Kidney (tissue), 14 donors: ENCODE data around the gene TEP1. TPM values are rescaled to one million over a fixed set of nuclear protein-coding genes. Genes with fewer than 3 reads are reported as not detected.

Experiments used
- DNase-seq, 5 donors: peaks; one replicate each; pipeline ENCODE4 v3.0.0-alpha.2; 2013 to 2020
- FAIRE-seq: peaks from 2 replicates; lab custom pipeline; 2012; peaks lifted over from hg19 to GRCh38; lab: Jason Lieb, UNC
- H3K27ac ChIP-seq, 2 donors: one replicate each; pipeline ENCODE4 v1.7.0; 2013; ENCODE audit warnings: low read depth in 2 of 2, low read length in 2 of 2, inconsistent platforms in 1 of 2
- H3K27me3 ChIP-seq: one replicate; pipeline ENCODE4 v1.7.1; 2013; ENCODE audit warnings: low read length, inconsistent platforms; ENCODE audit not compliant: control insufficient read depth, insufficient read depth
- H3K36me3 ChIP-seq, 3 donors: one replicate each; pipeline versions ENCODE4 v1.7.0 to v1.7.1; 2013; ENCODE audit warnings: low read length in 3 of 3, control low read depth in 1 of 3, inconsistent platforms in 1 of 3; ENCODE audit not compliant: insufficient read depth in 3 of 3, control insufficient read depth in 2 of 3
- H3K4me1 ChIP-seq, 3 donors: one replicate each; pipeline versions ENCODE4 v1.7.0 to v1.7.1; 2013; ENCODE audit warnings: low read length in 3 of 3, inconsistent platforms in 1 of 3, low read depth in 1 of 3; ENCODE audit not compliant: control insufficient read depth in 2 of 3, insufficient read depth in 2 of 3
- H3K4me3 ChIP-seq, 3 donors: one replicate each; pipeline versions ENCODE4 v1.7.0 to v1.8.1; 2013; ENCODE audit warnings: low read length in 3 of 3, control low read depth in 1 of 3, inconsistent platforms in 1 of 3
- H3K9ac ChIP-seq, 3 donors: one replicate each; pipeline versions ENCODE4 v1.7.0 to v1.7.1; 2013; ENCODE audit warnings: low read length in 3 of 3, control low read depth in 1 of 3, inconsistent platforms in 1 of 3
- H3K9me3 ChIP-seq, 3 donors: one replicate each; pipeline versions ENCODE4 v1.7.0 to v1.7.1; 2013; ENCODE audit warnings: low read length in 3 of 3, control low read depth in 1 of 3, inconsistent platforms in 1 of 3; ENCODE audit not compliant: control insufficient read depth in 2 of 3, insufficient read depth in 1 of 3
- CTCF ChIP-seq: IDR thresholded peaks from 3 replicates; pipeline ENCODE4 v1.5.1; 2012; ENCODE audit warnings: mild to moderate bottlenecking, moderate library complexity, borderline replicate concordance; ENCODE audit not compliant: insufficient read depth; ENCODE audit errors: extremely low read depth
- intact Hi-C: fragments of 100-400 bp; cut with DNase I; formaldehyde crosslinking; loops from one replicate; pipeline ENCODE4 v1.11.1; 2022
- polyA plus RNA-seq: library from polyadenylated mRNA; stranded (reverse); fragments of 350-450 nt; fragmentation: Illumina TruSeq; extraction: RNeasy Lipid Tissue Mini Kit (QIAGEN cat#74804); gene quantifications from one replicate; pipeline ENCODE4 v1.2.3, GENCODE V29; 2014; ENCODE audit warnings: low read depth, low replicate concordance; ENCODE audit not compliant: insufficient read depth
- total RNA-seq: library from RNA; stranded (reverse); fragmentation: NEBNext Ultra II Directional; extraction: Animal tissue kit (Norgen Biotek cat#: 25700); gene quantifications from one replicate; pipeline ENCODE4 v1.2.1, GENCODE V29; 2021
- donor health status: control.
- donor health status: control.
- donor health status: control.
- donor health status: control.
- donor health status: control.
- donor health status: DM: yes; HTN: yes; CAD: no.
- donor health status: Normal renal cell carcinoma (clear cell type).

The TEP1 gene
- total and polyA plus RNA-seq, 2 donors from 2014 or later = 11.2 to 45.2 TPM

GRCh38 chr14:20418501-20418909 lies 5.2 kb upstream of the TEP1 start:
- Histone ChIP-seq H3K36me3 (no peaks in the 10 kb centered on the region), H3K27me3 (no peaks in the 10 kb centered on the region), H3K27ac (no peak overlapping the region), H3K9me3 (no peaks in the 10 kb centered on the region), H3K4me1 (peaks cover 0 to 7% (median 3%) of the 10 kb centered on the region in 3 donors), H3K4me3 (no peak overlapping the region), H3K9ac (no peak overlapping the region)
- no peak for FAIRE-seq
- TF ChIP-seq CTCF = no peak
- intact Hi-C loops = loop anchor here (10.0 kb wide), 1 partner anchor 186 kb away; no protein-coding TSS in a partner anchor
- no peak for DNase-seq

DNA sequence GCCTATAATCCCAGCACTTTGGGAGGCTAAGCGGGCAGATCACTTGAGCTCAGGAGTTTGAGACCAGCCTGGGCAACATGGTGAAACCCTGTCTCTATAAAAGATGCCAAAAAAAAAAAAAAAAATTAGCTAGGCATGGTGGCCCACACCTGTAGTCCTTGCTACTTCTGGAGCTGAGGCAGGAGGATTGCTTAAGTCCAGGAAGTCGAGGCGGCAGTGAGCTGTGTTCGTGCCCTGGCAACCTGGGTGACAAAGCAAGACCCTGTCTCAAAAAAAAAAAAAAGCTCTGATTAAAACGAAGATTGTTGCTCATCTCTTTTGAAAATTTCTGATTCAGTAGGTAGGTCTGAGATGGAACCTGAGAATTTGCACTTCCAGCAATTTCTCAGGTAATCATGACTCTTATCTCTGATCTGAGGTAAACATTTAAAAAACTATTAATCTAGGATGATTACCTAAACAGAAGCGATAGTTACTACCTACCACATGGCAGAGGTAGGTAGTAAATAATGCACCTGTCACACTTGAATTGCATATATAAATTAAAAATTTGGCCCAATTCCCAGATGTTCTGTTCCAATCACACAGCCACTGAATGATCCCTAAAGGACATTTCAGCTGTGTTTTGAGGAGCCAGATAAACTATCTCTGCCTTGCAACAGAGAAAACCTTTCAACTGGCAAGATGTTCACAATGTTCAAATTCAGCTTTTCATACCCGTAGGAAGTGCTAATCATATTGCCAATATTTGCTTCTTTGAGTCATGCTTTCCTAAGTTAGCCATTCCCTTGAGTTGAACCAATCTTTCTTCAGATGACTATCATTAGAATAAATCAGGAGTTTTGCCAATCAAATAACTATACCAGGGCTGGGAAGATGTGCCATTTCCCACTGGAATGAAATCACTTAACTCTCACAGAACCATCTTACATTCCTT lies 4.2 kb upstream of the TEP1 start:
- H3K4me3 ChIP-seq = no peak overlapping the region
- no peak for TF ChIP-seq CTCF
- no peak overlapping the region for H3K9ac ChIP-seq
- FAIRE-seq = no peak
- no peaks in the 10 kb centered on the region for H3K27me3 ChIP-seq
- DNase-seq = no peak
- H3K36me3 ChIP-seq = no peaks in the 10 kb centered on the region
- intact Hi-C loops = loop anchor here (10.0 kb wide), 1 partner anchor 187 kb away; no protein-coding TSS in a partner anchor
- H3K9me3 ChIP-seq = no peaks in the 10 kb centered on the region
- H3K4me1 ChIP-seq = peaks cover 0 to 7% (median 3%) of the 10 kb centered on the region in 3 donors
- H3K27ac ChIP-seq = no peak overlapping the region

DNA sequence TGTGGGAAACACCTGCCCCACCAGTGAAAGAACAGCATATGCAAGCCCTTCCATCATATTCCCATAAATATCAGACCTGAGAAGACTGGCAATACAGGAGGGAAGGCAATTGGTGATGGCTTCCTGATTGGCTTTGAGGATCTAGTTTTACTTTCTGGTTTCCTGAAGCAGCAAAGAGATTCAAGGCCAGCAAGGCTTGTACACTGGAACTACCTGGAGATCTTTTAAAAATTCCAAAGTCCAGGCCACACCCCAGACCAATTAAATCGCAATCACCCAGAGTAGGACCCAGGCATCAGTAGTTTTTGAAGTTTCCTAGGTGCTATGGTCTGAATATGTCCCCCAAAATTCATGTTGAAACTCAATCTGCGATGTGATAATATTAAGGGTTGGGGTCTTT lies 2.9 kb upstream of the TEP1 start:
- no peak for TF ChIP-seq CTCF
- no peaks in the 10 kb centered on the region for H3K36me3 ChIP-seq
- no peak overlapping the region for H3K27ac ChIP-seq
- peaks cover 0 to 9% (median 3%) of the 10 kb centered on the region in 3 donors for H3K4me1 ChIP-seq
- H3K27me3 ChIP-seq = no peaks in the 10 kb centered on the region
- no peak for DNase-seq
- H3K9me3 ChIP-seq = no peaks in the 10 kb centered on the region
- no peak for FAIRE-seq
- no peak overlapping the region for H3K4me3 ChIP-seq
- intact Hi-C loops = loop anchor here (10.0 kb wide), 1 partner anchor 189 kb away; no protein-coding TSS in a partner anchor
- H3K9ac ChIP-seq = no peak overlapping the region
